Brain microvascular endothelial cell (primary cell): ENCODE results near the gene SLC38A4.

ENCODE experiments used
- DNase-seq: peaks from one replicate; pipeline ENCODE4 v3.0.0-alpha.2; 2020
- H3K27ac ChIP-seq: fragments of 250-450 bp; sonication (Bioruptor Pico); 2 replicates; pipeline ENCODE4 v1.5.1; 2020; ENCODE audit warnings: mild to moderate bottlenecking, moderate library complexity
- H3K27me3 ChIP-seq: fragments of 250-450 bp; sonication (Bioruptor Pico); replicated peaks from 2 replicates; pipeline ENCODE4 v1.5.1; 2020; ENCODE audit warnings: mild to moderate bottlenecking
- H3K36me3 ChIP-seq: fragments of 250-450 bp; sonication (Bioruptor Pico); replicated peaks from 2 replicates; pipeline ENCODE4 v1.5.1; 2020; ENCODE audit warnings: mild to moderate bottlenecking
- H3K4me3 ChIP-seq: 2 replicates; pipeline ENCODE4 v1.5.1; 2011; ENCODE audit warnings: low read depth, mild to moderate bottlenecking, control low read depth, low read length, moderate library complexity
- CTCF ChIP-seq: IDR thresholded peaks from 2 replicates; pipeline ENCODE4 v1.5.1; 2011; ENCODE audit warnings: low read depth, mild to moderate bottlenecking, moderate library complexity, low read length, control low read depth, inconsistent platforms; ENCODE audit errors: missing control alignments
- in situ Hi-C: cut with HindIII; loops from 2 replicates; pipeline ENCODE4 v1.10.0; 2017; ENCODE audit warnings: low sequenced_read_pairs, low pct_ligation_motif_present

SLC38A4 gene

GRCh38 chr12:46775796-46776195 lies 50.0 kb downstream of the SLC38A4 start:
- TF ChIP-seq CTCF: no peak
- no peaks in the 10 kb centered on the region for H3K36me3 ChIP-seq
- no peak for DNase-seq
- H3K4me3 ChIP-seq: no peak overlapping the region
- in situ Hi-C loops: no loop called here
- H3K27me3 ChIP-seq: no peaks in the 10 kb centered on the region
- no peak overlapping the region for H3K27ac ChIP-seq

GRCh38 chr12:46774322-46774633 lies 51.5 kb downstream of the SLC38A4 start:
- Histone ChIP-seq H3K36me3 (no peaks in the 10 kb centered on the region), H3K27me3 (no peaks in the 10 kb centered on the region), H3K27ac (no peak overlapping the region), H3K4me3 (no peak overlapping the region)
- in situ Hi-C loops: no loop called here
- TF ChIP-seq CTCF: no peak
- no peak for DNase-seq

GRCh38 chr12:46773586-46774321 lies 52.0 kb downstream of the SLC38A4 start:
- H3K36me3 ChIP-seq: no peaks in the 10 kb centered on the region
- in situ Hi-C loops: no loop called here
- H3K4me3 ChIP-seq: no peak overlapping the region
- no peak for DNase-seq
- no peak for TF ChIP-seq CTCF
- no peaks in the 10 kb centered on the region for H3K27me3 ChIP-seq
- H3K27ac ChIP-seq: peak overlapping the region; percentile 33

- TF ChIP-seq CTCF: no peak
- no peaks in the 10 kb centered on the region for H3K36me3 ChIP-seq
- no peak overlapping the region for H3K4me3 ChIP-seq
- H3K27ac ChIP-seq: peak overlapping the region; percentile 43
- H3K27me3 ChIP-seq: no peaks in the 10 kb centered on the region
- in situ Hi-C loops: no loop called here
- no peak for DNase-seq
These were observed 54.4 kb downstream of the SLC38A4 start for GRCh38 chr12:46771268-46771827.

GRCh38 chr12:46770501-46771183 lies 55.2 kb downstream of the SLC38A4 start:
- Histone ChIP-seq H3K36me3 (no peaks in the 10 kb centered on the region), H3K4me3 (no peak overlapping the region), H3K27ac (peak overlapping the region; percentile 43), H3K27me3 (no peaks in the 10 kb centered on the region)
- TF ChIP-seq CTCF: no peak
- in situ Hi-C loops: no loop called here
- peak; percentile 53 for DNase-seq

GRCh38 chr12:46764005-46764404 lies 61.8 kb downstream of the SLC38A4 start:
- no peaks in the 10 kb centered on the region for H3K27me3 ChIP-seq
- TF ChIP-seq CTCF: no peak
- no peak for DNase-seq
- in situ Hi-C loops: no loop called here
- no peak overlapping the region for H3K4me3 ChIP-seq
- H3K36me3 ChIP-seq: no peaks in the 10 kb centered on the region
- H3K27ac ChIP-seq: no peak overlapping the region
